ELF-1 (cell line): ENCODE measurements around the gene SH2B2.
A peak's percentile ranks its signal among the peaks of the same experiment; 100 is the strongest.

Source experiments
- DNase-seq: peaks from one replicate; pipeline ENCODE4 v3.0.0-alpha.2; 2016; ENCODE audit warnings: low read depth, low spot score

The SH2B2 gene

GRCh38 chr7:102266541-102266940 lies 20.1 kb upstream of the SH2B2 start:
- no peak for DNase-seq

DNA sequence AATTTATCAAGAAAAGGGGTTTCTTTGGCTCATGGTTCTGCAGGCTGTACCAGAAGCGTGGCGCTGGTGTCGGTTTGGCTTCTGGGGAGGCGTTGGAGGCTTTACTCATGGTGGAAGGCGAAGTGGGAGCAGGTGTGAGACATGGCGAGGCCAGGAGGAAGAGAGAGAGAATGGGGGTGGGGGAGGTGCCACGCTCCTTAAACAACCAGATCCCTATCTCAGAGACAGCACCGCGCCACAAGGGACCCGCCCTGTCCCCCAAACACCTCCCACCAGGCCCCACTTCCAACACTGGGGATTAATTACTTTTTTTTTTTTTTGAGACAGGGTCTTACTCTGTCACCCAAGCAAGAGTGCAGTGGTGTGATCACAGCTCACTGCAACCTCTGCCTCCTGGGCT lies 18.0 kb upstream of the SH2B2 start:
- DNase-seq: no peak

- no peak for DNase-seq
Observed at GRCh38 chr7:102270178-102270887, 16.3 kb upstream of the SH2B2 start.

GRCh38 chr7:102271158-102271798 lies 15.4 kb upstream of the SH2B2 start:
- no peak for DNase-seq

DNA sequence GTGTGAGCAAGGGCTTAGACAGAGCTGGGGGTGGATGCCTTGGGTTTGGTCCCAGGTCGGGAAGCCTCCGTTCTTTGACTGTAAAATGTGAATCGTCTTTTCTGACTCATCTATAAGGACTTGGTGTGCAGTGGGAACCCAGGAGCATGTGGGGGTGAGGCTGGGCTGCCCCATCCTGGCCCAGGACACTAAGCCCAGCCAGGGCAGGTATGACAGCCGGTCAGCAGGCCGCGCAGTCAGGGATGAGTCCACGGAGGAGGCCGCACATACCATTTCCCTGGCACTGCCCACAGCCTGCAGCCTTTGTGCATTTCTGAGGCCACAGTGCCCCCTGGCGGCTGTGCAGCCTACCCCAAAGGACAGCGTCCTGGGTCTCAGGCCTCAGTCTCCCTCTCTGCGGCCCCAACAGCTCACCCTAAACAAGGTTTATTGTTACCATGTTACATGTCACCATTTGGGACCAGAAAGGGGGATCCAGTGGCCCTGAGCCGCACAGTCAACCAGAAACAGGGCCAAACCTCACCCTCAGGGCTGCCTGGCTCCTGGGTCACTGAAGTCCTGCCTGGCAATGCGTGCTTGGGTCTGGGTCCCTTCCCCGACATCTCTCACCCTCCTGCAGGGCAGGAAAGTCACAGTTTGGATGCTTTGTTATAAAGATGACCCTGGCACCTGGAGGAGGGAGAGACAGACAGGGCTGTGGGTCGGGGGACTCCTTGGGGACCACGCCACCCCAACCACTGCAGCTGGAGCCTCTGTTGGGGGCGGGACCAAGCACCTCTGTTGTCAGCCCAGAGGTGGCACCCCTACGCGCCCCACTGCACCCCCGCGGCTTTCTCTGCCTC lies 14.4 kb upstream of the SH2B2 start:
- peak; percentile 85 for DNase-seq

DNA sequence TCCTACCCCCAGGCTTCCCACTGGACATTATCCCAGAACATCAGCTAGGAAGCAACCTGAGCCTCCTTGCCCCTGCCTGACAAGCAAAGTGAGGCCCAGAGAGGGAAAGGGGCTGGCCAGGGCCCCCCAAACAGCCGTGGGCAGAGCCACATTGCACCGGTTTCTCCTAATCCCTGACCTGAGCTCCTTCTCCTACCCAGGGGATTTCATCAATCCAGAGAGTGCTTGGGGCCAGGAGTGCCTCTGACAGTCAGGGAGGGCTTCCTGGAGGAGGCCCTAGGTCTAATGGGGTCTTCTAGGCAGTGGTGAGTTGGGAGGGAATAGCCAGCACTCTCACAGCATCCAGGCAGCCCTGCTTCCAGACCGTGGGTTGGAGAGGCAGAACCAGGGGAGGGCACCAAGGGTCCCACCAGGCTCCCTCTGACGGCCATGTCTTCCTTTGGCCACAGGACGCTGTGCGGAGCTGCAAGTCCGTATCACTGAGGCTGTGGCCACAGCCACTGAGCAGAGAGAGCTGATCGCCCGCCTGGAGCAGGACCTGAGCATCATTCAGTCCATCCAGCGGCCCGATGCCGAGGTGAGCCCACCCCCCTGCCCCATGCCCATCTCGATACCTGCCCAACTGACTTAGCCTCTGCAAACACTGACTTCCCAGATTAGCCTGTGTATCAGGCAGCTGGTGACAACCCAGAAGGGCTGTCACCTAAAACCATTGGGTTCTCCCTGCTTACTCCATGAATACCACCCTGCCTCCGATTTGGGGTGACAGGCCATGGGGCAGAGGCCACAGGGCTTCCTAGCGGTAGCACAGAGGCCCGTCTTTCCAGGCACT lies 13.5 kb upstream of the SH2B2 start:
- DNase-seq: no peak

GRCh38 chr7:102273749-102274712 lies 12.6 kb upstream of the SH2B2 start:
- DNase-seq: peak; percentile 77

DNA sequence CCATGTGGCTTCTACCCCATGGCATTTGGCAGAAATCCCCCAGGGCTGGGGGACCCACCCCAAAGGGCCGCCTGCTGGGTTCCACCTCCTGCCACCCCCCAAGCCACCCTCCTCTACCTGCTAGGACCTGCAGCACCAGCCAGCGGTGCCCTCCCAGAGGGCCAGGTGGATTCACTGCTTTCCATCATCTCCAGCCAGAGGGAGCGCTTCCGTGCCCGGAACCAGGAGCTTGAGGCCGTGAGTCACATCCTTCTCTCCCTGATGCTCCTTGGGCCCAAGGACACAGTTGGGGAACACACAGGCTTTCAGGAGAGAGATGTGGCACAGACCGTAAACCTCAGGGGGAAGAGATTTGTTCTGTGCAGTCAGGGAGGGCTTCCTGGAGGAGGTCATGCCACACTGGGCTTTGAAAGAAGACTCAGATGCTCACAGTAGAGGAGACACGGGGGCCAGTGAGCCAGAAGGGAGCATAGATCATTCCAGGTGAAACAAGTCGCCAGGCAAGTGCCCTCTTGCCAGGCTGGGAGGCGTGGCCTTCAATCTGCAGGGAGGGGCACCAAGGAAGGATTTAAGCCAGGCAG lies 11.5 kb upstream of the SH2B2 start:
- no peak for DNase-seq

DNA sequence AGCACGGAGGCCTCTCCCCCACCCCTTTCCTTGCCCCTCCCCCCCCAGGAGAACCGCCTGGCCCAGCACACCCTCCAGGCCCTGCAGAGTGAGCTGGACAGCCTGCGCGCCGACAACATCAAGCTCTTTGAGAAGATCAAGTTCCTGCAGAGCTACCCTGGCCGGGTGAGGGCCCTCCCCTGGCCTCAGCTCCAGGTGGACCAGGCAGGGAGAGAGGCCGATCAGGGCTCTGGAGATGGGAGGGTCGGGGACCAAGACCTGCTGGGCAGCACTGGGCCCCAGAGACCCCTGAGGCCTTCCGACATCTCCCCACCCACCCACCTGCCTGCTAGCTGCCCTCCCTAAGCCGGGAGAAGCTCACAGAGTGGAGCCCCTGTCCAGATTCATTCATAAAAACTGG lies 8.8 kb upstream of the SH2B2 start:
- DNase-seq: no peak

DNA sequence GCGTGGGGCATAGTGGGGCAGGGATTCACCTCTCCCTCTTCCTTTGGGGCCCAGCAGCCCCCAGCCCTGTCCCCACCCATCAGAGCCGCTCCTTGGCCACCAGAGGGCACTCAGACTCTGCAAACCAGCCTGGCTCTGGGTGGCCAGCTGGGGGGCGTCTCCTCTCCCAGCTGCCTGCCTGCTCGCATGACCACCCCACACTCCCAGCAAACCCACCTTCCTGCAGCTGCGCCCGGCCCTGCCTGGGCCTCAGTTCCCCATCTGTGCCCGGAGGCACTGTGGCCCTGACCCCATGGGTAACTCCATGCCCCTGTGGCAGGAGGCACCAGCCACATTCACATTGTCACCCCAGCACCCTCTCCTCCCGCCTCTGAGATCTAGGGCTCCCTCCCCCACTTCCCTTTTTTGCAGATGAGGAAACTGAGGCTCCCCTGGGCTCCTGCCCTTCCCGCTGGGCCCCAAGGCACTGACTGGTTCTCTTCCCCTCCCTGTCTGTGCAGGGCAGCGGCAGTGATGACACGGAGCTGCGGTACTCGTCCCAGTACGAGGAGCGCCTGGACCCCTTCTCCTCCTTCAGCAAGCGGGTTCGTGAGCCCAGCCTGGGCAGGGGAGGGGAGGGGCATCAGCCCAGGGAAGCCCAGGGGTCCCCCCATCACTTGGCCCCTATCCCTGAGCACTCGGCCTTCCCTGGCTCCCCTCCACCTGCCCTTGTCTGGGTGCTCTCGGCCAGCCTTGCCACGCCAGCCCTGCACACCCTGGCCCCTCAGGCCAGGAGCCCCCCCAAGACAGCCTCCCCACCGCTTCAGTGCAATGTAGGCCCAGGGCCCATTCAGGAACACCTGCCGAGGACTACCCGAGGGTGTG lies 6.9 kb upstream of the SH2B2 start:
- DNase-seq: peak; percentile 84

DNA sequence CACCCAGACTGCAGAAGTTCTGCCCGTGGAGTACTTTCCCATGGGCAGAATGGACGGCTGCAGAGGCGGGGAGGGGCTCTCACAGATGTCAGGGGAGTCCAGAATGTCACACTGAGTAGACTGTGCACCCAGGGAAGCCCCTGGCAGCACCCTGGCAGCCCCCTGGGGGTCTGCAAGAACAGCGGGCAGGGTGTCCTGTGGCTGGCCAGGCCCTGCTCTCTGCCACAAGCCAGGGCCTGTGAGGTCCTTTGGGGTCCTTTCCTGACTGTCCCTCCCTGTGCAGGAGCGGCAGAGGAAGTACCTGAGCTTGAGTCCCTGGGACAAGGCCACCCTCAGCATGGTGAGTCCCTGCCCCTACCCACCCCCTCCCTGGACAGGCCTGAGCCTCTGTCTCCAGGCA lies 6.1 kb upstream of the SH2B2 start:
- DNase-seq: no peak

GRCh38 chr7:102281785-102282184 lies 4.9 kb upstream of the SH2B2 start:
- no peak for DNase-seq

DNA sequence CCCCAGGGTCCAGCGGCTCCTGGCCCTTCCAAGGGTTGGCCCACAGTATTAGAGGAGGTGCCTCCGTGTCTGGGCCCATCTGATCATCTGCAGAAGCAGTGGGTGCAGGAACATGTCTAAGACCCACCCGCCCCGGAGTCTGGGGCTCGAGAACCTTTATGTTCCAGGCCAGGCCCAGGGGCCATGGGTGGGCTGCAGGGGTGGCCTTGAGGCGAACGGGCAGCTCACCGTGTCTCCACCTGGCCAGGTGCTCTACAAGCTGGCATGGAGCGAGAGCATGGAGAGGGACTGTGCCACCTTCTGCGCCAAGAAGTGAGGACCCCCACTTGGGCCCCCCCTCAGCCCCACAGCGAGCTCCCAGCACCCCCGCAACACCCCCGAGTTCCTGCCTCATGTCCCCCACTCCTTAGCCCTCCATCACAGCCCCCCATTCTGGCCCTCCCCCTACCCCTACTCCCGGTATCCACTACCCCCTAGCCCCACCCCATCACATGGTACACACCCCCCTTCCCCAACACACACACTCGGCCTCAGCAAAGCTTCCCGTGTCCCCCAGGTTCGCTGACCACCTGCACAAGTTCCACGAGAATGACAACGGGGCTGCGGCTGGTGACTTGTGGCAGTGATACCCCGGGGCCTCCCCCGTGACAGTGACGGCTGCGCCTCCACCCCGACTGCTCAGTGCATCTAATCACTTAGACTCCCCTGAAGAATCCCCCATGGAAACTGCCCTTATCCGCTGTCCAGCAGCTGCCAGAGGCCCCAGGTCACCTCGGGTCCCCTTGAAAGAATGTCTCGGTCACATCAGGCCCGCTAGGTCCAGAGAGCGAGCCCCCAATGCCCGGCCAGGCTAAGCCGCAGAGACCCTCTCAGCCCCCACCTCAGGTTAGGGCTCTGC lies 4.0 kb upstream of the SH2B2 start:
- no peak for DNase-seq

DNA sequence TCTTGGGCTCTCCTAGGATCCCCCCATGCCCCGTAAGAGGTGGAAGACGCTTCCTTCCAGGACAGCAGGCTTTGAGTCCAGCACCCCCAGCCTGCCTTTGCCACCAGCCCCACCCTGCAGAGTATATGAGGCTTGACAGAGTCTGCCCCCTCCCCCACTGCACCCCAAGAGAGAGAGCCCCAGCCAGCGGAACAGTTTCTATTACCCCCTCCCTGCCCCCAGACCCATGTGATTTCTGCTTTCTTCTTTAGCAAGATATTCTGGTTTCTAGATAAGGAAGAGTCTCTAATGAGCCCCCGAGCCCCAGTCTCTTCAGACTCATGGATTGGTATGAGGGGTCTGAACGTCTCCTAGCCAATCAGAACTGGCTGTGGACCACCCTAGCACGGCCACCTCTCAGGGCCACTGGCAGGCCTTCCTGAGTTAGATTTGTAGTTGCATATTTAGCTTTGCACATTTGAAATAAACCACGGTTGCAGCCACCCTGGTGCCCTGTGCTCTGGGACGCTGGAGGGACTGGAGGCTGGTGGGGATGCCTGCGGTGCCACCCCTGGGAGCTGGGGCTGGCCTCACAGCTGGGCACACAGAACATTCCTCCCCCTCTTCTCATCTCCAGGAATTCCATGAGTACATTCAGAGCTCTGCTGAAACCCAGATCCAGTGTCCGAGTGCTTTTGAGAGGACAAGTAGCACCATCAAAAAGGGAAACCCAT lies 3.0 kb upstream of the SH2B2 start:
- no peak for DNase-seq

DNA sequence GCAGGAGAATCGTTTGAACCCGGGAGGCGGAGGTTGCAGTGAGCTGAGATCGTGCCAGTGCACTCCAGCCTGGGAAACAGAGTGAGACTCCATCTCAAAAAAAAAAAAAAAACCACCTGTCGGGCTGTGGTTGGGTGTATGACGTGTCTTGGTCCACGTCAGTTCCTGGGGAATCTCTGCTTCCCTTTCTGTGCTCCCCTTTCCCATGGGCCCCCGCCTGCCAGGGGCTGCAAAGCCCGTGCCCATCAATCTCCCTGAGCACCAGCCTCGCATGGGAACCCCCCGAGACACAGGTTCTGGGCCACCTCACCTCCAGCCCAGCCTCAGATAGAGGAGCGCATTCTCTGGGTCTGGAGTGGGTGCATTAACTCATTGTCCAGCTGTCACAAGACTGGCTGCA lies 2.3 kb upstream of the SH2B2 start:
- DNase-seq: no peak

DNA sequence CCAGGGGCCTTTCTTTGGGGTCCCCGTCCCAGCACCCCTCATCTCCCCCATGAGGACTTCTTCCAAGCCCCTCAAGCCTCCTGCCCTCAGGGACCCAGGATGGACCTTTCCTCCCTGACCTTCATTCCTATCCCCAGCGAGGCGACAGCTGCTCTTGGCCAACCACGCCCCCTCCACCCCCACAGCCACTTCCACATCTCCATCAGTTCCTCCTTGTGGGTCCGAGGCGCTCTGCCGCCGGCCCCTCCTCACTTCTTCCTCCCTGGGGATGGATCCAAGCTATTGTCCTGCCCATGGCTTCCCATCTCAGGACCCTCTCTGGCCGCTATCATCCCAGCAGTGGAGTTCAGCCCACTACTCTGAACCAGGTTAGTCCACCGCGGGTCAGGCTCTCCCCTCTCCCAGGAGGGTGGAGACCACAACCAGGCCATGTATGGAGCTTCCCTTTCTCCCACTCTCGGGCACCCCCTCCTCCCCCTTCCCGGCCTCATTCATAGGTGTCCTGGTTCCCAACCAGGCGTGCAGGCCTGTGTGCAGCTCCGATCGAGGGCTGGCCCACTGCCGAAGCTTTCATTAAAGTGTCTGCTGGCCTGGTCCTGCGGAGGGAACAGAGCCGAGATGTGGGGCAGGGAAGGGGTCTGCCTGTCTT lies 1.7 kb upstream of the SH2B2 start:
- DNase-seq: no peak
